Effector memory CD8-positive, alpha-beta T cell (primary cell): ENCODE data around the gene DPH2.

Source experiments
- ATAC-seq: fragments of 150-1000 bp; cut with Tn5 transposase; replicated peaks from 2 replicates; pipeline ENCODE4 v1.10.0; 2021; ENCODE audit warnings: mild to moderate bottlenecking, moderate library complexity
- DNase-seq, 3 experiments: peaks; one replicate each; pipeline ENCODE4 v3.0.0; 2021
- H3K27ac Mint-ChIP-seq, 2 donors: one replicate each; pipeline ENCODE4 v1.8.0; 2022; ENCODE audit warnings: mild to moderate bottlenecking in 2 of 2, mixed read lengths in 2 of 2, moderate library complexity in 2 of 2
- H3K27me3 Mint-ChIP-seq, 2 donors: one replicate each; pipeline ENCODE4 v1.8.0; 2022; ENCODE audit warnings: mixed read lengths in 2 of 2
- H3K36me3 Mint-ChIP-seq: one replicate; pipeline ENCODE4 v1.8.0; 2022; ENCODE audit warnings: mild to moderate bottlenecking, moderate library complexity, mixed read lengths; ENCODE audit not compliant: insufficient read depth
- H3K4me1 Mint-ChIP-seq, 2 donors: one replicate each; pipeline ENCODE4 v1.8.0; 2022; ENCODE audit warnings: low read depth in 2 of 2, mixed read lengths in 2 of 2
- H3K4me3 Mint-ChIP-seq, 2 donors: one replicate each; pipeline ENCODE4 v1.8.0; 2022; ENCODE audit warnings: mild to moderate bottlenecking in 2 of 2, mixed read lengths in 2 of 2, moderate library complexity in 2 of 2
- H3K9me3 Mint-ChIP-seq, 2 donors: one replicate each; pipeline ENCODE4 v1.8.0; 2022; ENCODE audit warnings: mixed read lengths in 2 of 2

The DPH2 gene

GRCh38 chr1:43965316-43965715, 4.5 kb upstream of the DPH2 start:
- Mint-ChIP-seq H3K4me1 (peaks cover 11 to 12% of the 10 kb centered on the region in 2 donors), H3K4me3 (no peak overlapping the region), H3K9me3 (no peaks in the 10 kb centered on the region), H3K36me3 (peaks cover 3% of the 10 kb centered on the region), H3K27ac (no peak overlapping the region), H3K27me3 (no peaks in the 10 kb centered on the region)
- DNase-seq, result no peak
- ATAC-seq, result no peak

GRCh38 chr1:43968348-43968948, 1.4 kb upstream of the DPH2 start:
- Mint-ChIP-seq H3K4me3 (no peak overlapping the region), H3K9me3 (no peaks in the 10 kb centered on the region), H3K27me3 (no peaks in the 10 kb centered on the region), H3K36me3 (peaks cover 5% of the 10 kb centered on the region), H3K27ac (no peak overlapping the region), H3K4me1 (peaks cover 14 to 18% of the 10 kb centered on the region in 2 donors)
- ATAC-seq (no peak), DNase-seq (no peak)

- no peaks in the 10 kb centered on the region for H3K27me3 Mint-ChIP-seq
- peaks cover 24 to 26% of the 10 kb centered on the region in 2 donors for H3K4me1 Mint-ChIP-seq
- DNase-seq, result no peak
- H3K36me3 Mint-ChIP-seq, result peaks cover 6% of the 10 kb centered on the region
- no peak for ATAC-seq
- no peaks in the 10 kb centered on the region for H3K9me3 Mint-ChIP-seq
- peak overlapping the region; percentile 91 to 93 for H3K4me3 Mint-ChIP-seq
- peak overlapping the region in 1 of 2 donors; percentile 64 for H3K27ac Mint-ChIP-seq
Measured at GRCh38 chr1:43969416-43969745, 429 bp upstream of the DPH2 start.

GRCh38 chr1:43970502-43970901, 692 bp downstream of the DPH2 start:
- no peak for ATAC-seq
- H3K4me1 Mint-ChIP-seq, result peaks cover 24 to 29% of the 10 kb centered on the region in 2 donors
- peak overlapping the region; percentile 91 to 93 for H3K4me3 Mint-ChIP-seq
- H3K27ac Mint-ChIP-seq, result peak overlapping the region in 1 of 2 donors; percentile 64
- no peak for DNase-seq
- peaks cover 11% of the 10 kb centered on the region for H3K36me3 Mint-ChIP-seq
- no peaks in the 10 kb centered on the region for H3K27me3 Mint-ChIP-seq
- no peaks in the 10 kb centered on the region for H3K9me3 Mint-ChIP-seq

GRCh38 chr1:43970911-43971310, 1.1 kb downstream of the DPH2 start:
- Mint-ChIP-seq H3K4me3 (peak overlapping the region; percentile 91 to 93), H3K36me3 (peaks cover 11% of the 10 kb centered on the region), H3K9me3 (no peaks in the 10 kb centered on the region), H3K27ac (peak overlapping the region in 1 of 2 donors; percentile 64), H3K4me1 (peaks cover 28 to 33% of the 10 kb centered on the region in 2 donors), H3K27me3 (no peaks in the 10 kb centered on the region)
- DNase-seq, result no peak
- no peak for ATAC-seq

GRCh38 chr1:43971336-43971980, 1.6 kb downstream of the DPH2 start:
- Mint-ChIP-seq H3K27me3 (no peaks in the 10 kb centered on the region), H3K4me3 (peak overlapping the region; percentile 91 to 93), H3K36me3 (peaks cover 12% of the 10 kb centered on the region), H3K27ac (no peak overlapping the region), H3K9me3 (no peaks in the 10 kb centered on the region), H3K4me1 (peaks cover 33 to 39% of the 10 kb centered on the region in 2 donors)
- DNase-seq (no peak), ATAC-seq (no peak)

- ATAC-seq, result no peak
- peak overlapping the region; percentile 92 to 94 for H3K4me3 Mint-ChIP-seq
- no peaks in the 10 kb centered on the region for H3K27me3 Mint-ChIP-seq
- no peaks in the 10 kb centered on the region for H3K9me3 Mint-ChIP-seq
- H3K36me3 Mint-ChIP-seq, result peaks cover 19% of the 10 kb centered on the region
- no peak for DNase-seq
- peaks cover 56 to 59% of the 10 kb centered on the region in 2 donors for H3K4me1 Mint-ChIP-seq
- H3K27ac Mint-ChIP-seq, result peak overlapping the region; percentile 93 to 94
Measured at GRCh38 chr1:43973981-43974442, 4.2 kb downstream of the DPH2 start.

GRCh38 chr1:43974443-43975248, 4.8 kb downstream of the DPH2 start, which contains the start of gene ATP6V0B:
TSS of gene ATP6V0B (plus strand) at chr1:43974960. CDS start at chr1:43975041, 81 bp downstream.
- H3K4me3 Mint-ChIP-seq, result peak within 1 kb of the TSS; percentile 92 to 94
- H3K27me3 Mint-ChIP-seq, result no peaks in the 10 kb centered on the region
- DNase-seq, result peak; percentile 91 to 92 (median 91)
- ATAC-seq, result peak; percentile 78
- H3K27ac Mint-ChIP-seq, result peak within 1 kb of the TSS; percentile 93 to 94
- H3K4me1 Mint-ChIP-seq, result peaks cover 50 to 54% of the 10 kb centered on the region in 2 donors
- peaks cover 19% of the 10 kb centered on the region for H3K36me3 Mint-ChIP-seq
- no peaks in the 10 kb centered on the region for H3K9me3 Mint-ChIP-seq

- peak overlapping the region; percentile 92 to 94 for H3K4me3 Mint-ChIP-seq
- no peak for DNase-seq
- H3K36me3 Mint-ChIP-seq, result peaks cover 22% of the 10 kb centered on the region
- peak; percentile 10 for ATAC-seq
- H3K27ac Mint-ChIP-seq, result peak overlapping the region; percentile 93 to 94
- no peaks in the 10 kb centered on the region for H3K27me3 Mint-ChIP-seq
- H3K4me1 Mint-ChIP-seq, result peaks cover 48 to 51% of the 10 kb centered on the region in 2 donors
- H3K9me3 Mint-ChIP-seq, result no peaks in the 10 kb centered on the region
Measured at GRCh38 chr1:43975249-43975961, 5.6 kb downstream of the DPH2 start.

GRCh38 chr1:43976045-43976444, 6.2 kb downstream of the DPH2 start:
- Mint-ChIP-seq H3K27ac (peak overlapping the region in 1 of 2 donors; percentile 94), H3K4me3 (peak overlapping the region; percentile 92 to 94), H3K36me3 (peaks cover 22% of the 10 kb centered on the region), H3K9me3 (no peaks in the 10 kb centered on the region), H3K27me3 (no peaks in the 10 kb centered on the region), H3K4me1 (peaks cover 50 to 51% of the 10 kb centered on the region in 2 donors)
- ATAC-seq, result no peak
- DNase-seq, result no peak

GRCh38 chr1:43976890-43977289, 7.1 kb downstream of the DPH2 start:
- H3K4me1 Mint-ChIP-seq, result peaks cover 50 to 51% of the 10 kb centered on the region in 2 donors

GRCh38 chr1:43977376-43978263, 7.8 kb downstream of the DPH2 start:
- Mint-ChIP-seq H3K4me1 (peaks cover 50 to 52% of the 10 kb centered on the region in 2 donors), H3K4me3 (peak overlapping the region; percentile 63 to 94), H3K36me3 (peaks cover 17% of the 10 kb centered on the region), H3K27me3 (no peaks in the 10 kb centered on the region), H3K27ac (peak overlapping the region in 1 of 2 donors; percentile 18), H3K9me3 (no peaks in the 10 kb centered on the region)
- ATAC-seq, result no peak
- DNase-seq, result no peak

More at GRCh38 chr1:43976890-43977289, 7.1 kb downstream of the DPH2 start:
- no peak for ATAC-seq
- Mint-ChIP-seq H3K27ac (peak overlapping the region; percentile 42 to 94), H3K4me3 (peak overlapping the region; percentile 92 to 94), H3K9me3 (no peaks in the 10 kb centered on the region), H3K36me3 (peaks cover 18% of the 10 kb centered on the region), H3K27me3 (no peaks in the 10 kb centered on the region)
- no peak for DNase-seq
